WI38 (cell line): ENCODE data around the gene PKD2L2.

ENCODE experiments used
- H3K4me3 ChIP-seq: 2 replicates; pipeline ENCODE4 v1.5.1; 2011; ENCODE audit warnings: low read depth, mild to moderate bottlenecking, control low read depth, low read length
- TF ChIP-seq, protein P1 (sequence below): IDR thresholded peaks from 2 replicates; pipeline ENCODE4 v1.5.1; 2012; ENCODE audit warnings: low read depth, mild to moderate bottlenecking, control low read depth, low read length

Gene PKD2L2

GRCh38 chr5:137890845-137891244 lies 1.6 kb downstream of the PKD2L2 start:
- TF ChIP-seq, protein P1, sequence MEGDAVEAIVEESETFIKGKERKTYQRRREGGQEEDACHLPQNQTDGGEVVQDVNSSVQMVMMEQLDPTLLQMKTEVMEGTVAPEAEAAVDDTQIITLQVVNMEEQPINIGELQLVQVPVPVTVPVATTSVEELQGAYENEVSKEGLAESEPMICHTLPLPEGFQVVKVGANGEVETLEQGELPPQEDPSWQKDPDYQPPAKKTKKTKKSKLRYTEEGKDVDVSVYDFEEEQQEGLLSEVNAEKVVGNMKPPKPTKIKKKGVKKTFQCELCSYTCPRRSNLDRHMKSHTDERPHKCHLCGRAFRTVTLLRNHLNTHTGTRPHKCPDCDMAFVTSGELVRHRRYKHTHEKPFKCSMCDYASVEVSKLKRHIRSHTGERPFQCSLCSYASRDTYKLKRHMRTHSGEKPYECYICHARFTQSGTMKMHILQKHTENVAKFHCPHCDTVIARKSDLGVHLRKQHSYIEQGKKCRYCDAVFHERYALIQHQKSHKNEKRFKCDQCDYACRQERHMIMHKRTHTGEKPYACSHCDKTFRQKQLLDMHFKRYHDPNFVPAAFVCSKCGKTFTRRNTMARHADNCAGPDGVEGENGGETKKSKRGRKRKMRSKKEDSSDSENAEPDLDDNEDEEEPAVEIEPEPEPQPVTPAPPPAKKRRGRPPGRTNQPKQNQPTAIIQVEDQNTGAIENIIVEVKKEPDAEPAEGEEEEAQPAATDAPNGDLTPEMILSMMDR, result no peak

DNA sequence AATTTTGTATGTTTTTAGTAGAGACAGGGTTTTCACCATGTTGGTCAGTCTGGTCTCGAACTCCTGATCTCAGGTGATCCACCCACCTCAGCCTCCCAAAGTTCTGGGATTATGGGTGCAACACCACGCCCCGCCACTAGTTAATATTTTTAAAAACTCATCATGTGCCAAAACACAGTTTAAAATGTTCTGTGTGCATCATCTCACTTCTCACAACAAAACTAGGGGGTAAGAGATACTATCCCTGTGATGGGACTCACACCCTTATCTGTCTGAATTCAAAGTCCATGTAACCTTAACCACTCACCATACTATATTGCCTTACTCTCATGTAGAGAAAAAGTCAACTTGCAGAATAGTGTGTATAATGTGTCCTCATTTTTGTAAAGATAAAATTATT lies 2.6 kb downstream of the PKD2L2 start:
- TF ChIP-seq, protein P1, result no peak
- no peak overlapping the region for H3K4me3 ChIP-seq

More at GRCh38 chr5:137890845-137891244, 1.6 kb downstream of the PKD2L2 start:
- no peak overlapping the region for H3K4me3 ChIP-seq

DNA sequence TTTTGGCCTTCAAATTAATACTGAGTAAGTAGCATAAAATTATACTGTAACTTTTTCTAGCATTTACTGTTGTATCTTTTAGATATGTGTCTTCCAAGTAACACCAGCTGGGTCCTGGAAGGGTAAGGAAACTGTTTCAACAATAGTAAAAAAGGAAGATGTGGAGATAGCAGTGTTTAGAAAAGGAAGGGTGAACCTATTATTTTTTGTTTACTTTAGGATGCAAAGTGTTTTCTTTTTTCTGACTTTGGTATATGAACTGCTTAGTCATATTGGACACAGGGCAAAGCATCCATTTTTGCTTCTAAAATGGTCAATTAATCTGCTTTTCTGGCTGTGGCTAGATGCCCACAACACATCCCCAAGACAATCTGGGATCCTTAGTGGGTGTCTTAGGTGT lies 5.3 kb downstream of the PKD2L2 start:
- TF ChIP-seq, protein P1, result no peak
- H3K4me3 ChIP-seq, result no peak overlapping the region

DNA sequence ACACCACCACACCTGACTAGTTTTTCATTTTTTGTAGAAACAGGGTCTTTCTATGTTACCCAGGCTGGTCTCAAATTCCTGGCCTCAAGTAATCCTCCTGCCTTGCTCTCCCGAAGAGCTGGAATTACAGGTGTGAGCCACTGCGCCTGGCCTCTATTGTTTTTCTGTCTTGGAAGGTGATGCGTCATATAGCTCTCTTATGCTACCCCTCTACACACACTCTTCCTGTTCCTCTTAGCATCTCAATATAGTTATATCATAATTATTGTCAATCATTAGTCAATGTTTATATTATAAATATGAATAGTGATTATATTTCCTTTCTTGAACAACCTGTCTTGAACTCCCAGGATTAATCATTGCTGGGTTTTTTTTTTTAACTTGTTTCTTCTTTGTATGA lies 7.3 kb downstream of the PKD2L2 start:
- TF ChIP-seq, protein P1, result no peak
- H3K4me3 ChIP-seq, result no peak overlapping the region

DNA sequence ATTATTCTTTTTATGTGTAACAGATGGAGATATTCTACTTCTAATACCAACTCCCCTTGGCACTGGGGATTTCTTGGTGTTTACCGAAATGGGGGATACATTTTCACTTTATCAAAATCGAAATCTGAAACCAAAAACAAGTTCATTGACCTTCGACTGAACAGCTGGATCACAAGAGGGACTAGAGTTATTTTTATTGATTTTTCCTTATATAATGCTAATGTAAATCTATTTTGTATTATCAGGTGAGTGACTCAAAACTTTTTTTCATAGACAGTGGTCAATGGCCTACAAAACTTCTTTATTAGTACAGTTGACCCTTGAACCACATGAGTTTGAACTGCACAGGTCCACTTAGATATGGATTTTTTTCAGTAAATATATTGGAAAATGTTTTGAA lies 10.2 kb downstream of the PKD2L2 start:
- TF ChIP-seq, protein P1, result no peak
- no peak overlapping the region for H3K4me3 ChIP-seq

DNA sequence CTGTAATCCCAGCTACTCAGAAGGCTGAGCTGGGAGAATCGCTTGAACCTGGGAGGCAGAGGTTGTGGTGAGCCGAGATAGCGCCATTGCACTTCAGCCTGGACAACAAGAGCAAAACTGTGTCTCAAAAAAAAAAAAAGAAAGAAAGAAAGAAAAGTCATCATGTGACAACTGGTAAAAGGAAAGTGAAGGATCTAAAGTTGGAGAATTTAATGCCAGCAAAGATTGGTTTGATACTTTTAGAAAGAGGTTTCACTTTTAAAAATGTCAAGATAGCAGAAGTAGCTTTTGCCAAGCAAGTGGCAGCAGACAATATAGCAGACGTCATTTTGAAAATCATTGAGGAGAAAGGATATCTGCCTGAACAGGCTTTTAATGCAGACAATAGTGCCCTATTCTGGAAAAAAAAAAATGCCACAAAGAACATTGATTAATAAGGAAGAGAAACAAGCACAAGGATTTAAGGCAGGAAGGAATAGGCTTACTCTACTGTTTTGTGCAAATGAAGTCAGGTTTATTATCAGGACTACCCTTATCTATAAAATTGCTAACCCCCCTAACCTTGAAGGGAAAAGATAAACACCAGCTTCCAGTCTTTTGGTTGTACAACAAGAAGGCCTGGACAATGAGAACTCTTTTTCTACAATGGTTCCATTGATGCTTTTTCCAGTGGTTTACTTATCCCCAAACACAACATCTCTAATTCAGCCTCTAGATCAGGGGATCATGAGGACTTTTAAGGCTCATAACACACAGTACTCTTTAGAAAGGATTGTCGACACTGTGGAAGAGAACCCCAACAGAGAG lies 12.0 kb downstream of the PKD2L2 start:
- TF ChIP-seq, protein P1, result no peak
- H3K4me3 ChIP-seq, result no peak overlapping the region

- TF ChIP-seq, protein P1, result no peak
- H3K4me3 ChIP-seq, result no peak overlapping the region
These were observed 13.3 kb downstream of the PKD2L2 start for GRCh38 chr5:137902408-137903133.
